ENCODE measurements around the gene CRB3. TPM values are rescaled to one million over a fixed set of nuclear protein-coding genes. Genes with fewer than 3 reads are reported as not detected.

The CRB3 gene
- total and polyA plus RNA-seq, 2 donors (not counting 3 experiments of a cell fraction or from before 2014, with no cell fraction given): not detected

- H3K9ac ChIP-seq (replicated peaks; ENCODE audit: extremely low read depth, insufficient read depth, low read length): no peak within 1 kb of the TSS
- intact Hi-C loops (cut with micrococcal nuclease) (no loop called here), dilution Hi-C loops (cut with MboI; ENCODE audit: extremely low pct_ligation_motif_present, low sequenced_read_pairs) (no loop called here)
- TF ChIP-seq JUN (IDR thresholded peaks at IDR 0.05; ENCODE audit: borderline replicate concordance, insufficient read depth, insufficient read length, low read depth) (no peak), MYC (IDR thresholded peaks at IDR 0.05; ENCODE audit: low read depth, low read length) (no peak), POLR2AphosphoS5 (IDR thresholded peaks at IDR 0.05; ENCODE audit: insufficient read depth, low read depth, low read length) (no peak), FOS (IDR thresholded peaks at IDR 0.05; ENCODE audit: borderline replicate concordance, insufficient read depth, low read length) (no peak), MAX (IDR thresholded peaks at IDR 0.05; ENCODE audit: insufficient read depth, insufficient read length) (no peak), CTCF (IDR thresholded peaks at IDR 0.05; ENCODE audit: extremely low read depth in 1 of 2, insufficient read depth in 1 of 2, low read depth in 1 of 2, low read length in 2 of 2) (no peak), GATA2 (IDR thresholded peaks at IDR 0.05; ENCODE audit: insufficient read depth, insufficient read length, low read depth, low read length) (no peak), POLR2A (IDR thresholded peaks at IDR 0.05; ENCODE audit: low read depth, low read length) (no peak), EZH2 (IDR thresholded peaks at IDR 0.05; ENCODE audit: borderline replicate concordance, low read depth, low read length, severe bottlenecking) (no peak)
- no peak within 1 kb of the TSS for H3K4me2 ChIP-seq (ENCODE audit: insufficient read depth, low read length)
- ChIA-PET POLR2A (no interaction called here), CTCF (no interaction called here)
- H3K9me3 ChIP-seq (replicated peaks; ENCODE audit: control insufficient read depth, insufficient read depth, low read length): no peaks in the 10 kb centered on the region
- no peaks in the 10 kb centered on the region for H3K27me3 ChIP-seq (ENCODE audit: control insufficient read depth in 2 of 2, insufficient read depth in 2 of 2, low read length in 2 of 2)
- H2AFZ ChIP-seq (ENCODE audit: low read depth, low read length): no peak within 1 kb of the TSS
- H3K79me2 ChIP-seq (ENCODE audit: control insufficient read depth, insufficient read depth, low read length): no peaks in the 10 kb centered on the region
- H3K4me3 ChIP-seq (replicated peaks in 1 of 3; ENCODE audit: insufficient read depth in 1 of 3, low read depth in 1 of 3, low read length in 3 of 3): no peak within 1 kb of the TSS
- FAIRE-seq: no peak
- no peaks in the 10 kb centered on the region for H3K4me1 ChIP-seq (ENCODE audit: control insufficient read depth, extremely low read depth, insufficient read depth, low read length)
- no peaks in the 10 kb centered on the region for H3K9me1 ChIP-seq (replicated peaks; ENCODE audit: control insufficient read depth, extremely low read depth, insufficient read depth, low read length)
- DNase-seq (ENCODE audit: low read depth, low spot score): no peak
- no peaks in the 10 kb centered on the region for H4K20me1 ChIP-seq (replicated peaks; ENCODE audit: control insufficient read depth, extremely low read depth, insufficient read depth, low read length)
- no TSS peak for BruUV-seq (replicated peaks)
- no peak within 1 kb of the TSS for H3K27ac ChIP-seq (ENCODE audit: insufficient read depth, low read depth, low read length)
- no peaks in the 10 kb centered on the region for H3K36me3 ChIP-seq (ENCODE audit: control insufficient read depth in 2 of 2, extremely low read depth in 1 of 2, insufficient read depth in 2 of 2, low read length in 2 of 2)
Observed at GRCh38 chr19:6433663-6434062, 30.4 kb upstream of the CRB3 start, which contains the start of gene SLC25A41. Gene SLC25A41 (minus strand): TSS chr19:6433763. CDS start chr19:6433693, 70 bp downstream.

All from endothelial cell of umbilical vein (primary cell).